HG03103 (cell line): ENCODE measurements around the gene AFAP1L2.

Source experiments
- ATAC-seq: cut with Tn5 transposase; IDR thresholded peaks from one replicate; pipeline ENCODE4 v1.9.1; 2021; ENCODE audit warnings: low read depth; ENCODE audit not compliant: unreplicated experiment

Gene AFAP1L2, protein sequence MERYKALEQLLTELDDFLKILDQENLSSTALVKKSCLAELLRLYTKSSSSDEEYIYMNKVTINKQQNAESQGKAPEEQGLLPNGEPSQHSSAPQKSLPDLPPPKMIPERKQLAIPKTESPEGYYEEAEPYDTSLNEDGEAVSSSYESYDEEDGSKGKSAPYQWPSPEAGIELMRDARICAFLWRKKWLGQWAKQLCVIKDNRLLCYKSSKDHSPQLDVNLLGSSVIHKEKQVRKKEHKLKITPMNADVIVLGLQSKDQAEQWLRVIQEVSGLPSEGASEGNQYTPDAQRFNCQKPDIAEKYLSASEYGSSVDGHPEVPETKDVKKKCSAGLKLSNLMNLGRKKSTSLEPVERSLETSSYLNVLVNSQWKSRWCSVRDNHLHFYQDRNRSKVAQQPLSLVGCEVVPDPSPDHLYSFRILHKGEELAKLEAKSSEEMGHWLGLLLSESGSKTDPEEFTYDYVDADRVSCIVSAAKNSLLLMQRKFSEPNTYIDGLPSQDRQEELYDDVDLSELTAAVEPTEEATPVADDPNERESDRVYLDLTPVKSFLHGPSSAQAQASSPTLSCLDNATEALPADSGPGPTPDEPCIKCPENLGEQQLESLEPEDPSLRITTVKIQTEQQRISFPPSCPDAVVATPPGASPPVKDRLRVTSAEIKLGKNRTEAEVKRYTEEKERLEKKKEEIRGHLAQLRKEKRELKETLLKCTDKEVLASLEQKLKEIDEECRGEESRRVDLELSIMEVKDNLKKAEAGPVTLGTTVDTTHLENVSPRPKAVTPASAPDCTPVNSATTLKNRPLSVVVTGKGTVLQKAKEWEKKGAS

DNA sequence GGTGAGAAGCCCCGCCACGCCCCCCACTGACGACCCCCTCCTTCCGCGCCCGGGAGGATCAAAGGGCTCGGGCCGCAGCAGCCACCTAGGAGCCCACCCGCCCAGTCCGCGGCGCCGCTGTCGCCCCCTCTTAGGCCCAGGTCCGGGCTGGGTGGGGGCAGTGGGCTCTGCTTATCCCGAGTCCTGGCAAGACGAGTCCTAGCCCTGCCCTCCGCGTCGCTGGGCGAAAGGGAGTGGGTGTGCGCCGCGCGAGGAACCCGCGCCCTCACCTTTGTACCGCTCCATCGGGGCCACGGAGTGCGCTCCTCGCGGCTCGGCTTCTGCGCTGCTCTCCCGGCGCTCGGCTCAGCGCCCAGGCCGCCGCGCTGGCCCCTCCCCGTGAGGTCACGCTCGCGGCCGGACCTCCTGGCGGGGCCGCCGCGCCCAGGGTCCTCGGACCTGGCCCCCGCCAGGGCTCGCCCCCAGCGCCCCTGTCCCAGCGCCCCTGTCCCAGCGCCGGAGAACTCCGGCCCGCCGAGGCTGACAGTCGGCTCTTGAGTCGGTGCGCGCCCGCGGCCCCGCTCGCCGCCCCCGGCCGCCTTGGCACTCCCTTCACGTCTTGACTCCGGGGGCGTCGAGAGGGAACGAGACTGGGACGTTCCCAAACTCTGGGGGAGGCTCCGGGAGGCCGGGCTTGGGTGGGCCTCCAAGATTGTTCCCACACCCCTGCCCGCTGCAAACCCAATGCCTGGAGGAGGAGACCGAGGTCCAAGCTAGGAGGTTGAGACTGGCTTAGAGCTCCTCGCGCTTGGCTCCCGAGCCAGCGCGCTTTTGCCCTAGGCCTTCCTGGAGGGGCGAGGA is at the start of gene AFAP1L2:
TSS of gene AFAP1L2 (minus strand) at position 332 of the 840 bp plus-strand sequence. CDS start at position 285, 47 bp downstream.
- ATAC-seq = no peak

DNA sequence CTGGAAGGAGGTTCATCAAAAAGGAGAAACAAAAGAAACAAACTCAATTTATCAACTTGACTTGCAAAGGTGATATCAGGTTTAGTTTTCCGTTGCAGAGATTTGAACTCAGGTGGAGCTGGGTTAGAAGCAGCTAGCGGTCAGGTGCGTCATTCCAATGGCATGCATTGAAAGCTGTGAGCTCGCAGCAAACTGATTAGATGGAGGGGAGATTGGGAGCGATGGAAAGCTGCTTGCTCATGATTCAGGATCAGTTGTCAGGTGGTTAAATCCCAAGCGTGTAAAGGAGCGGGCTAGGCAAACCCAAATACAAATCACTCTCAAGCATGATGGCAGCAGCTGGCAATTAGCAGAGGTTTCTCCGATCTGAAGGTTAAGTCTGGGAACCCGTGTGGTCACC is 49.3 kb upstream of the AFAP1L2 start:
- ATAC-seq = no peak

DNA sequence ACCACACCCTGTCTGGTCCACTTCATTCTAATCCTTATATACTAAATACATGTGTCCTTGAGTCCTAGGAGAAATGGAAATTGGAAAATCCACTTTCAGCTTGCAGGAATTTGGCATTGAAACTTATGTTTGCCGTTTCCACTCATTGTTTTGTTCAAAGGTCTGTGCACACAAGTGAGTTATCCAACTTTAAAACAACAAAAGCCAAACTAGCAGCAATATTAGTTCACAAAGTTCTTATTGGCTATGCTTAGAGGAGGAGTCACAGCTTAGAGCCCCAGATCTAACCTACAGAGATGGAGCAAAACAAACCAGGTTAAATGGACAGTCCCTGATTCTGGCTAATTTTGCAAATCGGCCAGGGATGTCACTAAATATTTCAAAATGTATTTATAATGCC is 44.6 kb upstream of the AFAP1L2 start:
- no peak for ATAC-seq

DNA sequence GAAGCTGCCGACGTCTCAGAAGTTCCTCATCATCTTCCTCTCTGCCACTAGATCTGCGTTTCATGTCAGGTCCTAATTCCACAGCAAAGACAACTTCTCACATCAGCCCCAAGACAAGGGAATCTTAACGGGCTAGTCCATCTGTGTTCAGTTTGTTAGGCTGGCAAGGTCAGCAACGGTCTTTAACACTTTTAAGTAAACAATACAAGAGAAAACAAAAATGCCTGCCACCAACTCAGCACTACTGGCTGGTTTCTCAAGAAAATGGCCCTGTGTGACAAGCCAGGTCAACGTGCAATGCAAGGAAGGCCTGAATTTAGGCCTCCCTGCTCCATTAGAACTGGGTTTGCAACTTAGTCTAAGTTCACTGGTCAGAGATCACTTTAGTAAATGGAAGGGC is 41.0 kb upstream of the AFAP1L2 start:
- ATAC-seq = no peak

DNA sequence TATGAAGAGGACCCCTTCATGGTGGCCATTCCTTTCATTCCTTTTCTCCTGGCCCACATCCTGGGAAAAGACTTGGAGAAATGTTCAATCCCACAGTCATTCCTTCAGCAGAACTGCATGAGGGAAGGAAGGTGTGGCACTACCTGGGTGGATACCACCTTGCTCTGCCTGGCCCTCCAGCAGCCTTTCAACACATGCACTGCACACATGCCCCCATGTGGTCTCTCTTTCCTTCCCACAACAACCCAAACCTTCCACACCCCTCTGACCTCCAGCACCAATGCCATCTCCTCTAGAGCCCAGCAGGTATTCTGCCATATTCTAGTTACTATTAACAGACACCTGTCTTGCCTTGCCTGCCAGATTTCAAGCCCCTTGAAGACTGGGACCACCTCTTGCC is 40.5 kb upstream of the AFAP1L2 start:
- ATAC-seq = no peak

DNA sequence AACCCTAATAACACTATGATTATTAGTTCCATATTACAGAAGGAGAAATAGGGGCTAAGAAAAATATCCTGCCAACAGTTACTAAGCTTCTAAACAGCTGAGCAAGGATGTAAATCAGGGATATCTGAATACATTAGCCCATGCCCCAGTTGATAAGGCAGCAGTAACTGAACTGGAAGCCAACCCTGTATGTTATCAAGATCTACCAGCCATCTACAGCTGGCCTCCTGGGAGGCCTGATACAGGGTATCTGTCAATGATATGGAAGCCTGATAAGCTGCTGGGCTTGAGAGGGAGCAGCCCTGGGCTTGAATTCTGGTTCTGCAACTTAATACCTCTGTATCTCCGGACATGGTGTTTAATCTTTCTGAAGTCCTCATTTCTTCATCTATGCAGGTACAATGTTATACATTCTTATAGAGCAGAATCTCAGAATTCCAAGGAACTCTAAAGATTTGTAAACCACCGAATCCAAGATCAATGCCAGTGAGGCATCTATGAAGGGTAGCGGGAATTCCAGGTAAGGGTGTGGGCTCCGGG is 37.9 kb upstream of the AFAP1L2 start:
- no peak for ATAC-seq

DNA sequence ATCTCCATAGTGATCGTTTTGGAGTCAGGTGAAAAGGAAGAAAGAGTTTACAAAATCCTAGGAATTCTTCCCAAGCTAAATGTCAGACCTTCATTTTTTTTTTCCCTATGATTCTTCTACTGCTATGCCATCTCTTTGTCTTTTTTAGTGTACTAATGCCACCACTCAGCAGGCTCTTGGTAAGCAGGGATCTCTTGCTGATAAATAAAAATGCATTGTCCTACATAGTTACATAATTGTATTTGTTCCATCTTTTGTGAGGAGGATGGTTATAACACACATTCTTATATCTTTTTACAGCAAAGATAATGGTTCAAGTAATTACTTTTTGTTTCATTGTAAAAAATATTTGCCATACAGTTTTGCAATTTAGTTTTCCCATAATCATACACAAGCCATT is 36.8 kb upstream of the AFAP1L2 start:
- ATAC-seq = no peak

DNA sequence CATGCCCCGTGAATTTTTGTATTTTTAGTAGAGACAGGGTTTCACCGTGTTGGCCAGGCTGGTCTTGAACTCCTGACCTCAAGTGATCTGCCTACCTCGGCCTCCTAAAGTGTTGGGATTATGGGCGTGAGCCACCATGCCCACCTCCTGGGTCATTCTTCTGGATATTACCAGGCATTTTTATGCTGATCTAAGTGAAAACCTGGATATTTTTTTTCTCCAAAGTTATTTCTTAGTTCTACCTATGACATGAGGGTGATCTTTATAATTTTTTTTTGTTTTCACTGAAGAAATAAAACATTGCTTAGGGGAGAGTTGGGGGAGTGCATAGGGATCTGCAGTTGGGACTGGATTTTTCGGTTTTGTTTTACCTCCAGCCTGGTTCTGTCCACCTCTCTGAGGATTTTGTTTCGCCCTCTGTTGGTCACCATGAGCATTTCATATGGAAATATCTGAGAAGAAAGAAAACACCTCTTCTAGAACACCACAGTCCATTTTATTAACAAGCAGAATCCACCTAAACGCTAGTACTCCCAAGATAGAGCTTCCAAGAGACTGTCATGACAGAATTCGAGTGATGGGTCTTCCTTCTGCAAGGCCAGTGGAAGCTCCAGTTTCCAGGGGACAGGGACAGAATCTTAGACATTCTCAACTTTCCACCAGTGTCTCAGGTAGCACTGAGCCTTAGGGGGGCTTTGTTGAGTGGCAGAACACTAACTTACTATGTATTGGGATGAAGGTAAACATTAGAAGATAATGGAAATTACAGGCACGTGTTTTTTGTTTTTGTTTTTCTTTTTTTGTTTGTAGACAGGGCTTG is 33.4 kb upstream of the AFAP1L2 start:
- no peak for ATAC-seq

DNA sequence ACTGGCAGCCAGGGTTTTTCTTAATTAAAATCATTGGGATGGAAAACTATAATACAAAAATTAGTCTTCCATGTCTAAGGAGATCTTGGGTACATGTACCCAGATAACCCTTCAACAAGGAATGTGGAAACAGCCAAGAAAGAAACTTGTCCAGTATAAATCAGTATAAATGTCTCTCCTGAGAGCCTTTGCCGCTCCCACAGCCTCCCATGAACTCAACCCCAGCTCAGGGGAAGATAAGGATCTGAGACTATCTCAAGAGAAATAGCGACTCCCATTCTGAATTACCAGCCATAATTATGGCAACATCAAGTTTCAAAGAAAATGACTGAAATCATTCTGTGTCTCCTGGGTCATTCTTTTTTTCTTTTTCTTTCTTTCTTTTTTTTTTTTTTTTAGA is 32.6 kb upstream of the AFAP1L2 start:
- ATAC-seq = no peak

DNA sequence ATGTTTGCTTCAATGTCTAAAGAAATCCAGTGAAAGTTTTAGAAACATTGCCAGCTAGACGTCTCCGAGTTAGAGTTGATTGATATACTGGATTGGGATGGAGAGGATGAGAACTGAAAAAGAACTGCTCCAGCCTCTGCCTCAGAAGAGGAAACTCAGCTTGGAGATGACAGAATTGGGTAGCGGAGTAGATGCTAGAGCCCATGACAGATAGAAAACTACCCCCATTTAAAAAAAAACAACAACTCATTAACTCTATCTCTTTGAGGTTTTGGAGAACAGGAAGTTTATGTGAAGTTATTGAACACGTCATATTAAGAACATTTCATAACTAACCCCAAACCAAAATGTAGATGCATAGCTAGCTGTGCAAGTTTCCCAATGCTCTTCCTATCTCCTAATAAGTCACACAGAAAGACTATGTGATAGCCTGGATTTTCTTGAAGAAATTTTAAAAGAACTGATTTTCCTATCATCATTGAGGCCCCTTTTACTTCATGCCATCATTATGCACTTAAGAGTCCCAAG is 28.3 kb upstream of the AFAP1L2 start:
- ATAC-seq = no peak

DNA sequence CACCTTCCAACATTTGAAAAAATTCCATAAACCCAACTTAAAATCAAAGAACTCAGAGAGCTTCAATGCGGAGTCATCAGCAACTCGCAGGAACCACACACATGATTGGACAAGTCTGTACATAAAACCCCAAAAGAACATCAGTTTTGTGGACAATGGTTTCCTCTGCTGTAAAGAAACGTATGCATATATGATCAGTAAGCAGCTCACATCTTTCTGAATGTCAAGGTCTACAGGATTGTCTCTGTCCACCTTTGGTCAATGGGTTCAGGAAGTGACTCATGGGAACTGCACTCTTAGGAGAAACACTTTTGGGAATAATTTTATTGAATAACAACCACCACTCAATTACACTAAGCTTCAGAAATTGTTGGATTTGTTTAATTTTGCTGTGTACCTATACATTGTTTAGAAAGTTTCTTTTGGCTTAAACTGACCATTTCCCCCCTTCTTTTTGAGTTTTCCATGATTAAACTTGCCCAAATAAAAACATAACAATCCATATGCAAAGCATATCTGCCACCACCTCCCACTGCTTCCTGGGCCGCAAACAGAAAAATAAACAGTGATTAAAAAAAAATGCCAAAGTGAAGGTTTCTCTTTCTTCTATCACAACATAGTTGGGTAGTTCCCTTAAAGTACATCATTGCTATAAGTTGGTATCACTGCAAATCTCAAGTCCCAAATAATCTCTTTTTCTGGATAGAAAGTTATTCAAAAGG is 27.3 kb upstream of the AFAP1L2 start:
- no peak for ATAC-seq

DNA sequence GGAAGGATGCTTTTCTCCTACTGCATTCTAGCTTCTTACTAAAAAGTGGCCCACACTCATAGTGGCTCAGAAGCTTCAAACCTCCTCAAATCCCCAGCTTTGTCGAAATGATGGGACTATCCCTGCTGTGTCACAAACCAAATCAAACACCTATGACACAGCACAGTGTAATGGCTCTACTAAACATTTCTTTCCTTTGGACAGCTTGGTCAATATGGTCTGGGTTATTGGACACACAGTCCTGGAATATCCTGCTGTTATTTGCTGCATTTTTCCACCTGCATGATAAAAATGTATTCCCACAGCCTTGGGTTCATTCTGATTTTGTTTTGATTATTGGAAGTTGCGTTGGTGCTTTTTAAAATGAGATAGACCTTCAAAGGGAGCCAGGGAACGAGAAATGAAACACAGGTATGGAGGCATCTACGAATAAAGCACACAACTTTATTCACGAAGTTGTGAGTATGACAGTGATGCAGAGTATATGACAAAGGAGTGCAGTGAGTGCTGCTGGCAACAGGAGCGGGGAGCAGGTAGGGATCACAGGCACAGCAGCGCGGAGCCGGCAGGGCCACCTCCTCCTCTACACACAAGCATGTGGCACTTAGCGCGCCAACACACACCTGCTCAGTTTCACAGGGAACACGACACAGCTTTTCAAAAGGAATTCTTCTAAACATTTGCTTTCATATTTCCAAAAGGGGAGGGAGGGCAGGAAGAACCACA is 26.5 kb upstream of the AFAP1L2 start:
- no peak for ATAC-seq

DNA sequence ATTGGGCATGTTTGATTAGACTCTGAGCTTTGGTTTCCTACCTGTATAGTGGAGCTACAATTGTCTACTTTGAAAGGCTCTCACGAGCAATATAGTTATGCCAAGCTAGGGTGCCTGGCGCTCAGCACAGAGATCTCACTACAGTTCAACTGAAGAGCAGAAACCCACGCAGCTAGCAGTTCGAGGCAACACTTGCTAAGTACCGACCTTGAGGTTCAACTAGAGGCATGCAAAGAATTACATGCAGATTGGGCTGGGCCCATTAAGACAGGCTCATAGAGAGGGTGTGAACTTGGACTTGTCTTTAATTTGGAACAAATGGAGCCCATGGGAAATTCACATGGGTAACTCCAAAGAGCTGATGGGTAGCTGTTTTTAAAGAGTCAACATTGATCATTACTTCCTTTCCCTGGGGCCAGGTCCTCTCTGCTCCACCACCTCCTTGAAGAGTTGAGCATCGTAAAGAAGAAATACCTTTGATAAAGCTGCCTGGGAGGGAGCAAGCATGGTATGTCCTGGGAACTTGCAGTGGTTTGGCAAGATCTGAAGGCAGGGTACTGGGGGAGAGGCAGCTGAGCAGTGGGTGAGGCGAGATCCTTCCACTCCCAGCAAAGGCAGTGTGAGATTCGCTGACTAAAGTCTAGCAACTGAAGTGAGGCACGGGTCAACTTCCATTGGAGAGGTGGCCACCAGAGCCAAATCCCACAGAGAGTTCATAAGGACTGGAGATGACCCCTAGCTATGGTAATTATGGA is 25.5 kb upstream of the AFAP1L2 start:
- no peak for ATAC-seq

DNA sequence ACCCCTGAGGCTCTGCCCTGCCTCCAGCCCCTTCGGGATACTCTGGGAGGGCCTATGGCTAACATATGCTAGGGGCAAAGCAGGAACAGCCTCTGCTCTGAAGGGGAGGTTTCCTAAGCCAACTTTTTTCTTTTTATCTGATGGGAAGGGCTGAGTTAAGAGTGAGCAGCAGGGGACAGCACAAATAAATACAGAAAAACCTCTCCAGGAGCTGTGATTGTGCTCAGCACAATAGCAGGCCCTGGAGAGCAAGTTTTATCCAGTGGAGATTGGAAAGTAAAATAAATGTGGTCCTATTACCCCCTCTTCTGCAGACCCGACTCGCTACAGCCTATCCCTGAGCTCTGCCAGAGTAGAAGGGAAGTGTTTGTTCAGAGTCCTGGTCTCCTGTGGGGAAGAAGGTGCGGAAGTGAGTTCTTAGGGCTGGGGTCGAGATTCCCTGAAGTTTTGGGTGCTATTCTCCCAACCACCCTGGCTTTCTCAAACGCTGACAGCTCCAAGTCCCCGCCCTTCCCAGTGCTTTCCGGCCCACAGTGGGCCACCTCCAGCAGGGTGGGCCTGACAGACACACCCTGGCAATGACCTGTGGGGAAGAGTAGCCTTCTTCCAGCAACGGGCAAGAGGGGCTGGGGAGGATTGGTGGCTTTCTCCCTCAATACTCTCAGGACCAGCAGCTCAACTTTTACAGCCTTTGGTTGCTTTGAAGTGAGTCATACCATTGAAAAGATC is 23.0 kb upstream of the AFAP1L2 start:
- no peak for ATAC-seq

DNA sequence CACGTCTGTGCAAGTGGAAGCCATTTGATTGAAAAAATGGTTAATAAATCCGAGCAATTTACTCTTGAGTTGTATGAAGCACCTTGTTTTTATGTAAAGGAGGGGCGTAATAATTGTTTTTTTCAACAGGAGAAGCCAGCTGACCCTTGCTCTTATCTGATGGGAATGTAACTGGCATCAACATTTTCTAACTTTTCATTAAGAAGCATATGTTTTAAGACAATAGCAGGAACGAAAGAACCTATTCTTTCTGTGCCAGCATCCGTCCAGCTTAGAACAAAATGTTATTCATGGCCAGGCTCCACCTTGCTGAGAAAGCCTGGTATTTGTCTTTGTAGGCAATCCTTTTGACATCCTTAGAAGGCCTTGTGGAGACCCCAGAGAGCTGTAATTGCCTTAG is 22.2 kb upstream of the AFAP1L2 start:
- ATAC-seq = no peak

DNA sequence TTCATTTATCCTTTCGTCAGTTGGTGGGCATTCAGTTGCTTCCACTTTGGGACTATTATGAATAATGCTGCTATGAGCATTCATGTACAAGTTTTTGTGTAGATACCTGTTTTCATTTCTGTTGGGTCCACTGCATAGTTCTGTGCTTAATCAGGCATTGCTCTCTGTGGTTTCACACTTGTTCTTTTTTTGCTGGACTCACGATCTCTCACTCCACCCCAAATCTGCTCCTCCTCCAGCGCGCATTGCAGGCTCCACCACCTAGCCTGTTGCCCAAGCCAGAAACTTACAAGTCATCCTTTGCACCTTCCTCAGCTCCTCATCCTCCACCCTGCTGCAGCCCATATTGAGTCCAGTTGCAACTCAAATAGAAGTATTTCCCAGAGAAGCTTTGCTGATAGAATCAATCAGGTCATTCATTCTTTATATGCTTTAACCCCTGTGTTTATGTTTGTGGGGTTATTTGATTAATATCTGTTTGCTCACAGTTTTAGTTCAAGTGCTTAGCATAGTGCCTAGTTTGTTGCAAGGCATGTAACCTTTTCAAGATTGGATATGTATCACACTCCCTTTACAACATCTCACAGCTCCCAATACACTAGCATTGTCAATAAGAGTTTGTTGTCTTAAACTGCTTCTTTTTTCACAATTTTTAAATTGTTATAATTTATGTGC is 16.6 kb upstream of the AFAP1L2 start:
- ATAC-seq = no peak
